H1 (cell line): Measurements from ENCODE around the gene TSFM. TPM values are rescaled to one million over a fixed set of nuclear protein-coding genes. Genes with fewer than 3 reads are reported as not detected.

ENCODE experiments used
- CTCF ChIA-PET: fragments of 300-600 bp; sonication (Branson Sonifier 250); formaldehyde crosslinking; loops from one replicate; lab custom pipeline; 2021; ENCODE audit not compliant: partially characterized antibody; lab: Charles Lee
- POLR2A ChIA-PET: fragments of 300-600 bp; sonication (Branson Sonifier 250); formaldehyde crosslinking; loops from one replicate; lab custom pipeline; 2021; ENCODE audit warnings: inconsistent platforms; ENCODE audit not compliant: partially characterized antibody; lab: Charles Lee
- DNase-seq, 2 experiments: peaks; one replicate each; pipeline versions ENCODE4 v3.0.0 to v3.0.0-alpha.2; 2010 to 2022; ENCODE audit warnings: low spot score in 2 of 2, low read depth in 1 of 2, mixed read lengths in 1 of 2
- FAIRE-seq: peaks from 2 replicates; lab custom pipeline; 2011; peaks lifted over from hg19 to GRCh38; lab: Jason Lieb, UNC
- H2AFZ ChIP-seq: 2 replicates; pipeline ENCODE4 v1.8.1; 2012; ENCODE audit warnings: low read length, inconsistent platforms
- H2AK5ac ChIP-seq: 2 replicates; pipeline ENCODE4 v1.6.1; 2013; ENCODE audit warnings: low read depth, low read length
- H2BK120ac ChIP-seq: replicated peaks from 2 replicates; pipeline ENCODE3; 2013; ENCODE audit warnings: low read depth, low read length, inconsistent platforms
- H2BK12ac ChIP-seq: 2 replicates; pipeline ENCODE4 v1.6.1; 2013; ENCODE audit warnings: low read depth, low read length
- H2BK15ac ChIP-seq: 2 replicates; pipeline ENCODE4 v1.6.1; 2013; ENCODE audit warnings: low read length
- H2BK20ac ChIP-seq: 2 replicates; pipeline ENCODE4 v1.6.1; 2013; ENCODE audit warnings: low read length
- H2BK5ac ChIP-seq: 2 replicates; pipeline ENCODE4 v1.6.1; 2013; ENCODE audit warnings: low read depth, low read length
- H3K14ac ChIP-seq: 2 replicates; pipeline ENCODE4 v1.6.1; 2013; ENCODE audit warnings: inconsistent platforms; ENCODE audit not compliant: insufficient read length
- H3K18ac ChIP-seq: 2 replicates; pipeline ENCODE4 v1.6.1; 2013; ENCODE audit warnings: low read length; ENCODE audit errors: extremely low read depth
- H3K23ac ChIP-seq: 2 replicates; pipeline ENCODE4 v1.6.1; 2013; ENCODE audit warnings: inconsistent platforms; ENCODE audit not compliant: insufficient read length
- H3K23me2 ChIP-seq: 2 replicates; pipeline ENCODE4 v1.6.1; 2013; ENCODE audit warnings: low read depth, low read length
- H3K27ac ChIP-seq: 2 replicates; pipeline ENCODE4 v1.6.1; 2011; ENCODE audit warnings: low read depth, low read length, inconsistent platforms
- H3K27me3 ChIP-seq, 4 experiments: replicated peaks in 1 of 4; 1 replicate in 1 of 4; 2 replicates in 3 of 4; pipeline versions ENCODE4 v1.6.1 to v1.8.1; 2011 to 2013; ENCODE audit warnings: low read length in 3 of 4, mild to moderate bottlenecking in 3 of 4, inconsistent platforms in 2 of 4, mixed read lengths in 2 of 4, moderate library complexity in 1 of 4; ENCODE audit not compliant: control insufficient read depth in 3 of 4, insufficient read depth in 3 of 4; ENCODE audit errors: extremely low read depth in 1 of 4
- H3K36me3 ChIP-seq, 4 experiments: 2 replicates each; pipeline versions ENCODE4 v1.6.1 to v1.8.1; 2011 to 2013; ENCODE audit warnings: mild to moderate bottlenecking in 4 of 4, low read length in 3 of 4, moderate library complexity in 2 of 4, control low read depth in 1 of 4, inconsistent platforms in 1 of 4; ENCODE audit not compliant: insufficient read depth in 4 of 4, control insufficient read depth in 2 of 4
- H3K4ac ChIP-seq: replicated peaks from 2 replicates; pipeline ENCODE3; 2013; ENCODE audit warnings: low read length, low read depth, mixed read lengths, inconsistent platforms; ENCODE audit not compliant: insufficient read length
- H3K4me1 ChIP-seq, 4 experiments: replicated peaks in 1 of 4; 1 replicate in 1 of 4; 2 replicates in 3 of 4; pipeline versions ENCODE4 v1.6.1 to v1.8.1; 2011 to 2013; ENCODE audit warnings: low read length in 3 of 4, inconsistent platforms in 2 of 4, mixed read lengths in 1 of 4; ENCODE audit not compliant: insufficient read depth in 4 of 4, control insufficient read depth in 3 of 4
- H3K4me2 ChIP-seq, 2 experiments: 2 replicates each; pipeline versions ENCODE4 v1.6.1 to v1.8.1; 2011 to 2013; ENCODE audit warnings: low read depth in 2 of 2, low read length in 2 of 2, control low read depth in 1 of 2, inconsistent platforms in 1 of 2, mild to moderate bottlenecking in 1 of 2; ENCODE audit not compliant: insufficient read depth in 1 of 2
- H3K4me3 ChIP-seq, 4 experiments: fragments of 200-600, 300-600 bp in 1 of 4; sonication (generic), shearing (Covaris generic), sonication (Bioruptor Twin) in 1 of 4; 2 replicates each; pipeline versions ENCODE4 v1.5.1 to v1.8.1; 2011 to 2016; ENCODE audit warnings: low read length in 4 of 4, low read depth in 3 of 4, control low read depth in 2 of 4, inconsistent platforms in 2 of 4, mild to moderate bottlenecking in 2 of 4, mixed read lengths in 1 of 4, moderate library complexity in 1 of 4; ENCODE audit not compliant: insufficient read depth in 2 of 4; ENCODE audit errors: extremely low read depth in 1 of 4
- H3K56ac ChIP-seq: replicated peaks from 2 replicates; pipeline ENCODE3; 2013; ENCODE audit warnings: low read depth, mild to moderate bottlenecking, mixed read lengths, low read length, inconsistent platforms; ENCODE audit not compliant: insufficient read length
- H3K79me1 ChIP-seq: 2 replicates; pipeline ENCODE4 v1.6.1; 2013; ENCODE audit warnings: low read depth, low read length, control low read depth
- H3K79me2 ChIP-seq, 2 experiments: 2 replicates each; pipeline versions ENCODE4 v1.6.1 to v1.8.1; 2012 to 2013; ENCODE audit warnings: low read length in 2 of 2, mild to moderate bottlenecking in 2 of 2, inconsistent platforms in 1 of 2; ENCODE audit not compliant: insufficient read depth in 2 of 2, control insufficient read depth in 1 of 2
- H3K9ac ChIP-seq, 4 experiments: replicated peaks in 1 of 4; 1 replicate in 1 of 4; 2 replicates in 3 of 4; pipeline versions ENCODE4 v1.6.1 to v1.8.1; 2011 to 2013; ENCODE audit warnings: low read depth in 3 of 4, low read length in 3 of 4, control low read depth in 2 of 4, mild to moderate bottlenecking in 2 of 4, moderate library complexity in 2 of 4, inconsistent platforms in 1 of 4; ENCODE audit errors: extremely low read depth in 1 of 4
- H3K9me3 ChIP-seq, 2 experiments: 2 replicates each; pipeline versions ENCODE4 v1.6.1 to v1.8.1; 2012 to 2013; ENCODE audit warnings: mild to moderate bottlenecking in 2 of 2, moderate library complexity in 2 of 2, control low read depth in 1 of 2, inconsistent platforms in 1 of 2, low read depth in 1 of 2, low read length in 1 of 2, mixed read lengths in 1 of 2; ENCODE audit not compliant: insufficient read depth in 2 of 2
- H4K20me1 ChIP-seq, 2 experiments: replicated peaks in 1 of 2; 2 replicates each; pipeline versions ENCODE3 to v1.8.1; 2011 to 2013; ENCODE audit warnings: inconsistent platforms in 2 of 2, low read length in 2 of 2, mild to moderate bottlenecking in 1 of 2; ENCODE audit not compliant: insufficient read depth in 2 of 2, control insufficient read depth in 1 of 2
- H4K5ac ChIP-seq: 2 replicates; pipeline ENCODE4 v1.6.1; 2013; ENCODE audit warnings: low read length, low read depth, mixed read lengths, inconsistent platforms; ENCODE audit not compliant: insufficient read length
- H4K8ac ChIP-seq: 2 replicates; pipeline ENCODE4 v1.8.0; 2013; ENCODE audit warnings: mild to moderate bottlenecking, moderate library complexity, low read length, inconsistent platforms; ENCODE audit not compliant: insufficient read depth; ENCODE audit errors: extremely low read depth
- H4K91ac ChIP-seq: replicated peaks from 2 replicates; pipeline ENCODE3; 2013; ENCODE audit warnings: low read length, mixed read lengths, inconsistent platforms; ENCODE audit not compliant: insufficient read length
- ASH2L ChIP-seq: fragments of 200-600, 300-600 bp; sonication (generic); IDR thresholded peaks from one replicate; pipeline ENCODE4 v1.7.1; 2017; ENCODE audit warnings: low read length
- RFX5 ChIP-seq: IDR thresholded peaks from 2 replicates; pipeline ENCODE4 v1.6.1; 2011; ENCODE audit warnings: low read depth, low read length, improper control_type of control experiment, borderline replicate concordance
- whole genome bisulfite sequencing, 2 experiments: shearing (Covaris generic) in 1 of 2; methylation state at CpG; one replicate each; pipeline versions ENCODE4 v1.1.6 to v1.1.7; 2013 to 2015; ENCODE audit warnings: low lambda C conversion rate in 2 of 2, mixed read lengths in 2 of 2, inconsistent platforms in 1 of 2, low coverage in 1 of 2, missing lambda C conversion rate in 1 of 2; ENCODE audit not compliant: insufficient replicate concordance in 2 of 2, insufficient coverage in 1 of 2, insufficient read length in 1 of 2; ENCODE audit errors: extremely low coverage in 1 of 2, missing lambda C conversion rate in 1 of 2; 5-methylcytosine and 5-hydroxymethylcytosine counted together
- polyA plus RNA-seq, 7 experiments: library from polyadenylated mRNA; depleted of rRNA in 3 of 7; stranded (reverse) in 5 of 7; unstranded in 2 of 7; fragments of >200 nt in 5 of 7; fragments of 200-250 nt in 2 of 7; gene quantifications; 1 replicate in 5 of 7; 2 replicates in 1 of 7; 4 replicates in 1 of 7; pipeline versions ENCODE4 v1.2.1 to v1.2.3, GENCODE V29; 2011 to 2013; ENCODE audit warnings: missing spikeins in 2 of 7, mixed read lengths in 2 of 7
- total RNA-seq: library from RNA; stranded (reverse); fragmentation: NEBNext Ultra II Directional; extraction: Animal tissue kit (Norgen Biotek cat#: 25700); gene quantifications from 2 replicates; pipeline ENCODE4 v1.2.1, GENCODE V29; 2021

Gene TSFM
- total and polyA plus RNA-seq, 2 of the 8 experiments (the other 6 are each of a cell fraction or from before 2014, with no cell fraction given) = 17.4 to 49.8 TPM

GRCh38 chr12:57832966-57833365 lies 50.4 kb downstream of the TSFM start:
- FAIRE-seq = no peak

More at GRCh38 chr12:57832966-57833365, 50.4 kb downstream of the TSFM start:
- no peak overlapping the region for H4K8ac ChIP-seq
- H3K27me3 ChIP-seq = no peaks in the 10 kb centered on the region
- no peak overlapping the region for H3K14ac ChIP-seq
- H3K9ac ChIP-seq = no peak overlapping the region
- peak overlapping the region; percentile 37; the same call in 1 of the 2 replicates for H3K27ac ChIP-seq
- H2AK5ac ChIP-seq = 0 out of 2 replicates have a peak overlapping the region, but pooled peaks have one; percentile 32
- no peak overlapping the region for H3K4ac ChIP-seq
- H3K9me3 ChIP-seq = no peaks in the 10 kb centered on the region
- no peaks in the 10 kb centered on the region for H3K23me2 ChIP-seq
- H3K4me1 ChIP-seq = peaks cover 19 to 49% (median 30%) of the 10 kb centered on the region in 4 experiments
- H2BK5ac ChIP-seq = peak overlapping the region; percentile 38; the same call in 1 of the 2 replicates
- H2BK12ac ChIP-seq = no peak overlapping the region
- 0 out of 4 replicates have a peak overlapping the region, but pooled peaks of 1 of the 2 experiments have one; percentile 18 for H3K4me2 ChIP-seq
- TF ChIP-seq RFX5 (no peak), ASH2L (peak; percentile 47)
- POLR2A ChIA-PET = interaction anchor here (0.6 to 24.2 kb wide), 10 partner anchors 10 to 1483 kb away, joined by 3 to 722 read pairs (median 4); partner anchors contain the start of genes CTDSP2 and TSFM
- H2BK15ac ChIP-seq = 0 out of 2 replicates have a peak overlapping the region, but pooled peaks have one; percentile 37
- no peak overlapping the region for H4K91ac ChIP-seq
- H3K18ac ChIP-seq = no peak overlapping the region
- no peak overlapping the region for H2BK120ac ChIP-seq
- H3K36me3 ChIP-seq = peaks cover 0 to 14% (median 14%) of the 10 kb centered on the region in 4 experiments; a peak in 6 of 8 replicates
- H2AFZ ChIP-seq = no peak overlapping the region
- peaks cover 19% of the 10 kb centered on the region for H3K79me1 ChIP-seq
- H3K56ac ChIP-seq = no peak overlapping the region
- no peak for DNase-seq
- H4K20me1 ChIP-seq = peaks cover 25 to 36% of the 10 kb centered on the region in 2 experiments
- CTCF ChIA-PET = interaction anchor here (0.7 to 10.0 kb wide), 23 partner anchors 9 to 77 kb away, joined by 3 to 181 read pairs (median 8); partner anchors contain the start of genes AVIL and CTDSP2
- no peak overlapping the region for H3K23ac ChIP-seq
- H3K4me3 ChIP-seq = no peak overlapping the region
- peaks cover 9 to 84% of the 10 kb centered on the region in 2 experiments for H3K79me2 ChIP-seq
- 62% methylated on average over 10 of the region's 10 CpGs; no CpG with 5 or more reads in 1 of the 2 experiments for WGBS, 2 experiments
- no peak overlapping the region for H4K5ac ChIP-seq
- H2BK20ac ChIP-seq = no peak overlapping the region
